ENCODE data around the gene NECAB3. TPM values are rescaled to one million over a fixed set of nuclear protein-coding genes. Genes with fewer than 3 reads are reported as not detected.

NECAB3 gene
- total RNA-seq, 1 donor from 2014 or later: 27.0 TPM

DNA sequence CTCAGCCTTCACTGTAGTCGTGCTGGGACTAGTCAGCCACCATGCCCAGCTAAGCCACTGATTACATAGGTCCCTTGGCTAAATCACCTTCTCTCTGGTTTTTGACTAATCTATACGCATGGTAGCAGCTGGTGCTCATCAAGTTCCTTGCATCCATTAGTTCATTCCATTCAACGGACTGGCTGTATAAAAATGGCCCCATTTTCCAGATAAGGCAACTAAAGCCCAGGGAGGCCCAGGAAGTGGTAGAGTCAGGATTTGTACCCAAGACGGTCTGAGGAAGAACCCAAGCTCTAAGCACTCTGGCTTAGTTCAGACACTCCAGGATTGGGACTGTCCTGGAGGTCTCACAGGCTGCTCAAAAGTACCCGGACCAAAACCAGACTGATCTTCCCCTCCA lies 7.1 kb upstream of the NECAB3 start:
- H3K27ac Mint-ChIP-seq: peak overlapping the region; percentile 71
- peaks cover 61% of the 10 kb centered on the region for H3K4me1 Mint-ChIP-seq (ENCODE audit: low read depth)

DNA sequence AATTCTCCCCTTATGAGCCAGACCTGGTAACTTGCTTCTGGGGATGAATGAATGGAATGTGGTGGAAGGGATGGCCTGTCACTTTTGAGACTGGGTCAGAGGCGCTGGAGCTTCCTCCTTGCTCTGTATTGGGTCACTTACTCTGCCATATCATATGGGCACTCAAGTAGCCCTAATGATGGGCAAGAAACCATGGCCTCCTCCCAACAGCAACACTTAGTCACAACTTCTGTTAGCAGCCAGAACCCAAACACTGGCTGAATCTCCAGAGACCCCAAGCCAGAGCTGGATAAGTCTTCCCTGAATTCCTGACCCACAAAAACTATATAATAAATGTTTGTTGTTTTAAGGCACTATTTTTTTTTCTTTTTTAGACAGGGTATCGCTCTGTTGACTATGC lies 6.5 kb upstream of the NECAB3 start:
- Mint-ChIP-seq H3K4me1 (ENCODE audit: low read depth) (peaks cover 61% of the 10 kb centered on the region), H3K9me3 (no peaks in the 10 kb centered on the region), H3K27me3 (ENCODE audit: low read depth) (no peaks in the 10 kb centered on the region), H3K4me3 (ENCODE audit: low read depth) (peak overlapping the region; percentile 13), H3K36me3 (ENCODE audit: low read depth) (peaks cover 69% of the 10 kb centered on the region), H3K27ac (peak overlapping the region; percentile 49)
- DNase-seq (ENCODE audit: low spot score): no peak
- intact Hi-C loops (cut with micrococcal nuclease): loop anchor here (10.0 kb wide), 1 partner anchor 314 kb away; the partner anchor contains the start of gene RALY

More for the DNA sequence above, 7.1 kb upstream of the NECAB3 start:
- Mint-ChIP-seq H3K4me3 (ENCODE audit: low read depth) (no peak overlapping the region), H3K27me3 (ENCODE audit: low read depth) (no peaks in the 10 kb centered on the region), H3K9me3 (no peaks in the 10 kb centered on the region), H3K36me3 (ENCODE audit: low read depth) (peaks cover 64% of the 10 kb centered on the region)
- DNase-seq (ENCODE audit: low spot score): no peak
- intact Hi-C loops (cut with micrococcal nuclease): loop anchor here (10.0 kb wide), 1 partner anchor 314 kb away; the partner anchor contains the start of gene RALY

DNA sequence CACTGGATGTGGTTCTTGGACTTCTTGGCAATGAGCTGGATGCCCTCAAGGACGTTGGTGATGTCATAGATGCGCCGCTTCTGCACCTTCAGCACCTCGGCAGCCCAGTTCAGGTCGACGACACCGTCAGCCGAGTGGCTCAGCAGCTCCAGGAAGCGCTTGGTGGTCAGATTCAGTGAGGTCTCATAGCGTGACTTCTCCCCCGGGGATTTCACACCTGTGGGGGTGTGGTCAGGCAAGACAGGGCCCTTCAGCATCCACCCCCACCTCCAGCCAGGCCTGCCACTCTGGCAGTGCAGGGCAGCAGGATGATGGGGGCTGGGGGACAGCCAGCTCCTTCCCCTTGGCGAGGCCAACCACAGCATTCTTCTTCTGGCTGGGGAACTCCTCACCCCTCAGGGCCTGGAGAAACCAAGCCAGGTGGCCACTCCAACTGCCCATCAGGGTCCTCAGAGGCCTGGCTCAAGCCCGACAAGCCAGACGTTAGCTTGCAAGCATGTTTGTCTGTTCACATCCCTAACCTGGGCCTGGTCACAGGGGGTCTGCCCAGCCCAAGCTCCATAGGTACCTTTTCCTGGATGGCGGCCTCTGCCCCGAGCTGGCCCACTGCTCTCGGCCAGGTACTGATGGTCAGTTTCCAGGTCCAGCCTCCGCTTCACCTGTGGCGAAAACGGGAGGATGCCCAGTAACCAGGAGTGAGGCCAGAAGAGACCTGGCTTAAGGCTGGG lies 5.7 kb upstream of the NECAB3 start:
- H3K4me3 Mint-ChIP-seq (ENCODE audit: low read depth): no peak overlapping the region
- no peaks in the 10 kb centered on the region for H3K9me3 Mint-ChIP-seq
- no peaks in the 10 kb centered on the region for H3K27me3 Mint-ChIP-seq (ENCODE audit: low read depth)
- no peak for DNase-seq (ENCODE audit: low spot score)
- peaks cover 60% of the 10 kb centered on the region for H3K4me1 Mint-ChIP-seq (ENCODE audit: low read depth)
- peak overlapping the region; percentile 72 for H3K27ac Mint-ChIP-seq
- intact Hi-C loops (cut with micrococcal nuclease): loop anchor here (10.0 kb wide), 1 partner anchor 315 kb away; the partner anchor contains the start of gene RALY
- H3K36me3 Mint-ChIP-seq (ENCODE audit: low read depth): peaks cover 74% of the 10 kb centered on the region

DNA sequence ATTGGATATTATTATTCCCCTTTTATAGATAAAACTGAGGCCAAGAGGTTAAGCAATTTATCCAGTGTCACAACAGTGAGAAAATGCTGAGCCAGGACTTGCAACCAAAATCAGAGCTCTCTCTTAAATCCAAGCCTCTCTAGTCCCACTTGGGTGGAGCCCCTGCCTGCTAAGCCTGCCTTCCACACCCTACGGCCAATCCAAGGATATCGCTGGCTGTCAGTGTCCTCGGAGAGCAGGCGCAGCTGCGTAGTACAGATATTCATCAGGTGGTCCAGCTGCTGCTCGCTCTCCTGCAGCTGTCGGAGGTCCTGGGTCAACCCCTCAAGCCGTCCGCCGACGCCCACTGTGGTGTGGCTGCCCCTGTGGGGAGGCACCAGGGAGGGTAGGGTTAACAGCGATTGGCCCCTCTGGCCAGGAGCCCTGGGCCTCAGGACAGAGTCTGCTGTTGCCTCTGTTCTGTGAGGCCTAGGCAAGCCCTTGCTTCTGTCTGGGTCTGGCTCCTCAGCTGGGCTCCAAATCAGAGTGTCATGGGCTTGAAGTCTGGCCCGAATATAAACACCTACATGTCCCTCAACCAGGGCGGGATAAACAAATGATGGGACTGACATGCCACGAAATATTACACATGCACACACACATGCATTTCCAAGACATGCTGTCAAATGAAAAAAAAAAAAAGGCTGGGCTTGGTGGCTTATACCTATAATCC lies 3.9 kb upstream of the NECAB3 start:
- peaks cover 57% of the 10 kb centered on the region for H3K4me1 Mint-ChIP-seq (ENCODE audit: low read depth)
- H3K27ac Mint-ChIP-seq: peak overlapping the region; percentile 65
- peak overlapping the region; percentile 7 for H3K4me3 Mint-ChIP-seq (ENCODE audit: low read depth)
- intact Hi-C loops (cut with micrococcal nuclease): no loop called here
- no peaks in the 10 kb centered on the region for H3K9me3 Mint-ChIP-seq
- no peaks in the 10 kb centered on the region for H3K27me3 Mint-ChIP-seq (ENCODE audit: low read depth)
- no peak for DNase-seq (ENCODE audit: low spot score)
- peaks cover 64% of the 10 kb centered on the region for H3K36me3 Mint-ChIP-seq (ENCODE audit: low read depth)

DNA sequence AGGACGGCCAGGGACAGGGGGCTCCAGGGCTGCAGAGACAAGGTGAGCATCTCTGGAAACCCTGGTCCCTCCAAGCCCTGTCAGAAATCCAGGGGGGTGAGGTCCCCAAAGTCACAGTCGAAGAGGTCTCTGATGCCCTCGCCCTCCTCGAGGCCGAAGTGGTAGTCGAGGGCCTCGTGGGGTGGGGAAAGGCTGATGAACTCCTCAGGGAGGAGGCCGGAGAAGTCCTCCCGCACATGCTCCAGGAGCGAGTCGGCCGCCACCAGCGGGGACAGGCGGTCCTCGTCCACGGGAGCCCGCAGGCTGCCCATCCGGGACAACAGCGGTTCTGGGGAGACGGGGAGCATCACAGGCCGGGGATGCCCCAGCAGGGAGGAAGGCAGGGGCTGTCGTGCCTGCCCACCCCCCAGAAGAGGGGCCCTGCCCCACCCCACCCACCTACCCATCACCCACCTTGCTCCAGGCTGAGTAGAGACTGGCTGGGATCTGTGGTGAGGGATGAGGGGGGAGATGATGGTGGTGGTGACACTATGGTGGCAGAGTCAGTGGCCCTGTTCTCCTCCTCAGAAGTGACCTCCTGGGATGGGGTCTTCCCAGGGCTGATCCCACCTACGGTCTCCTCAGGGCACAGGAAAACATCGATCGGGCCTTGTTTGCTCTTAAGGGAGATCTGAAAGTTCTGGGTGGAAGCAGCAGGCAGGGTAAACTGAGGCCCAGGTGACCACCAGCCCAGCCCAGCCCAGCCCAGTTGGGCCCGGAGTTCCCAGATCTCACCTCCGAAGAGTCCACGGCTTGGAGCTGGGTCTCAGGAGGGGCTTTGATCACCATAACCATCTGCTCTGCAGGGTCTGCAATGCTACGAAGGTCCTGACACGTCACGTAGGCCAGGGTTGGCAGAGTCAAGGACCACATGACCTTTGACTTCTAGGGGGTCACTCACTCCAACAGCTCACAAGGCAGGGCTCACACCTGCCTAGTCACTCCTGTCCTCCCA lies 2.7 kb upstream of the NECAB3 start:
- no peak for DNase-seq (ENCODE audit: low spot score)
- no peak overlapping the region for H3K4me3 Mint-ChIP-seq (ENCODE audit: low read depth)
- no peaks in the 10 kb centered on the region for H3K9me3 Mint-ChIP-seq
- peaks cover 57% of the 10 kb centered on the region for H3K36me3 Mint-ChIP-seq (ENCODE audit: low read depth)
- no peaks in the 10 kb centered on the region for H3K27me3 Mint-ChIP-seq (ENCODE audit: low read depth)
- no peak overlapping the region for H3K27ac Mint-ChIP-seq
- intact Hi-C loops (cut with micrococcal nuclease): no loop called here
- H3K4me1 Mint-ChIP-seq (ENCODE audit: low read depth): peaks cover 52% of the 10 kb centered on the region

DNA sequence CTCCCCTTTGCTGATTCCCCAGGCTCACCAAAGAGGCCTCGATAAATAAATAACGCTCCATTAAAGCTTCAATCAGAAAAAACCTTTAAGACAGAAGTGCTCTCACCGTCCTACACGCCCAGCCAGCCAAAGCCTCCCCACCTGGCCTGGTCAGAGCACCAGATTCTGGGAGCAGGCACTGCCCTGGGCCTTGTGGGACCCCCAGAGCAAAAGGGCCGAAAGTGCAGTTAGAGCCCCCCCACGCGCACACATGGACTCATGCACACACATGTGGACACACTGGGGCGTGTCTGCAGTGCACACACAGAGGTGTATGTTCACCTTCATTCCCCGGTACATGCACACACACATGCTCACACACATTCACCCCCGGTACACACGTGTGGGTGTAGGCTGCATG lies 1.9 kb upstream of the NECAB3 start:
- Mint-ChIP-seq H3K27me3 (ENCODE audit: low read depth) (no peaks in the 10 kb centered on the region), H3K36me3 (ENCODE audit: low read depth) (peaks cover 49% of the 10 kb centered on the region), H3K4me1 (ENCODE audit: low read depth) (peaks cover 45% of the 10 kb centered on the region), H3K27ac (no peak overlapping the region), H3K4me3 (ENCODE audit: low read depth) (no peak overlapping the region), H3K9me3 (no peaks in the 10 kb centered on the region)
- DNase-seq (ENCODE audit: low spot score): no peak
- intact Hi-C loops (cut with micrococcal nuclease): no loop called here

DNA sequence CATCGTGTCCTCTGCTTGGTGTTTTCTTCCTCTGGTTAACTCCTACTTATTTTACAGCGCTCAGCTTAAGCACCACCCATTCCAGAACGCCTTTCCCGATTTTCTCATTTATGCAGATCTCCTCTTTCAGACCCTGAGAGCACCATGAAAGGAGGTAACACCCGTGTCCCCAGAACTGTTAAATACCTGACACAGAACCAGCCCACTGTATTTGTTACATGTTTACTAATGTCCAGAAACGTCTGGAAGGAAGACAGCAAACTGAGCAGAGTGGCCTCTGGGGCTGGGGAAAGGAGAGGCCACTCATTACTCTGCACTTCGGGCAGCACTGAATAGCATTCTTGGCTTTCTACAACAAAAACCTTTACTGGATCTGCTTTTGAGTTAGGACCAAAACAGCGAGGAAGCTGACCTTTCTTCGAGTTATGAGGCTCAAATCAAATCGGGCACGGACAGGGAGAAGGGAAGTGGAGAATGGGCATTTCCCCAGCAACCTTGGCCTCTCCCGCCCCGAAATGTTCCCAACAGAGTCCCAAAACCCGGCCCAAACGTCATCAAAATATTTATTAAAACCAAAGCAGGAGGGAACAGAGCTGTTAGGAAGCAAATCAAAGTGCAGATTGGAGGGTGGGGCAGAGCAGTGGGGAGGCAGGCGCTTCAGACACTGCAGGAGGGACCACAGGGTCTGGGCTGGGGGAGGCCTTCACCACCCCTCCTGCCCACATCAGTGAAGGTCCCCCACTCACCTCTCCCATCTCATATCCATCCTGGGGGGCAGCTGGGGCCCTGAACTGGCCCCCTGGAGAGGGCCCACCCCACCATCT lies 1.1 kb upstream of the NECAB3 start:
- Mint-ChIP-seq H3K27me3 (ENCODE audit: low read depth) (no peaks in the 10 kb centered on the region), H3K36me3 (ENCODE audit: low read depth) (peaks cover 43% of the 10 kb centered on the region), H3K27ac (peak overlapping the region; percentile 53), H3K4me3 (ENCODE audit: low read depth) (peak overlapping the region; percentile 73), H3K9me3 (no peaks in the 10 kb centered on the region), H3K4me1 (ENCODE audit: low read depth) (peaks cover 37% of the 10 kb centered on the region)
- intact Hi-C loops (cut with micrococcal nuclease): no loop called here
- no peak for DNase-seq (ENCODE audit: low spot score)

DNA sequence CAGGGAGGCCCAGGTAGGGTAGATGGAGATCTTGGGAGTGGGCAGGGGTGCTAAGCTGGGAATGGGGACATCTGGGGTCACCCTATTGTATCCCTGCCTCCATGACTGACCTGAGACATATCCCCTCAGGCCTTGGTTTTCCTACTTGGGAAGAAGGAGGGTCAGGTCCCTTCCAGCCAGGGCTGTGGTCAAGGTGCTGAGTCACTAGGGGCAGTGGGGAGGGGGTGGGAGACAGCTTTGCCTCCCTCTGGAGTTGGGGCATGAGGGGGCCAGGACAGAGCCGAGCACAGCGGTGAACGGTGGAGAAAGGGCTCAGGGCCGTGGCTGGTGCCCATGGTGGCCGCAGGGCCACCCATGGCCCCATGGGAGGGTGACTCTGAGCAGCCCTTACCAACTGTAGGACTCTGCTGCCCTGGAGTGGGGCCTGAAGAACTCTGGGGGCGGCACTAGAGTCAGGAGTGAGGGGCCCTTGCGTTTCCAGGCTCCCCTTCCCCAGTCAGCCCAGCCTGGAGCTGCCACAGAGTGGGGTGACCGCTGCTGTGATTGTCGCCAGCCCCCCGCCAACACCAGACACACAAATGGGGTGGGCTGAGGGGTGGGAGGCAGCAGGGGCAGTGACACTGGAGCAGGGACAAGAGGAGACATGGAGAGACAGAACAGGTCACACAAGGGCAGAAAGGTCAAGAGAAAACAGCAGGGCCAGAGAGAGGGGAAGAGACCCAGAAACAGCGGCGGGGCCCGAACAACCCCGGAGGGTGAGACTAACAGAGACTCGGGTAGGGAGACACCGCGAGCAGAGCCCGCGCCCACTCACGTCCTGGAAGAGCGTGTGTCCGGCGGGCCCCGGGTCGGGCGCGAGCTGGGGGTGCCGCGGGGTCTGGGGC lies 576 bp downstream of the NECAB3 start:
- Mint-ChIP-seq H3K27ac (peak overlapping the region; percentile 75), H3K4me3 (ENCODE audit: low read depth) (peak overlapping the region; percentile 85), H3K36me3 (ENCODE audit: low read depth) (peaks cover 38% of the 10 kb centered on the region), H3K9me3 (no peaks in the 10 kb centered on the region), H3K4me1 (ENCODE audit: low read depth) (peaks cover 22% of the 10 kb centered on the region), H3K27me3 (ENCODE audit: low read depth) (no peaks in the 10 kb centered on the region)
- DNase-seq (ENCODE audit: low spot score): no peak
- intact Hi-C loops (cut with micrococcal nuclease): no loop called here

DNA sequence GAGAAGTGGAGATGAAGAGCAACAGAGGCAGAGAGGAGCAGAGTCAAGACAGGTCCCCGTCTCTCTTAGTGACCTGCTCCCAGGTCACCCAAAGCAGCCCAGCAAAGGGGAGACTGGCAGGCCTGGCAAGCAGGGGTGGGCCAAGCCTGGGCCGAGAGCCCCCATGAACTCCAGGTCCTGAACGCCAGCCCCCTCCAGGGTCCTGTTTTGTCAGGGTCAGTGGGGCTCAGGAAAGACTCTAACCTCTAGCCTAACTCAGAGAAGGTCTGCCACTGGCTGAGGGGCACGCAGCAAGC lies 1.2 kb downstream of the NECAB3 start:
- Mint-ChIP-seq H3K9me3 (no peaks in the 10 kb centered on the region), H3K36me3 (ENCODE audit: low read depth) (peaks cover 33% of the 10 kb centered on the region), H3K4me3 (ENCODE audit: low read depth) (peak overlapping the region; percentile 85), H3K27me3 (ENCODE audit: low read depth) (no peaks in the 10 kb centered on the region), H3K27ac (peak overlapping the region; percentile 82), H3K4me1 (ENCODE audit: low read depth) (peaks cover 17% of the 10 kb centered on the region)
- intact Hi-C loops (cut with micrococcal nuclease): no loop called here
- no peak for DNase-seq (ENCODE audit: low spot score)

DNA sequence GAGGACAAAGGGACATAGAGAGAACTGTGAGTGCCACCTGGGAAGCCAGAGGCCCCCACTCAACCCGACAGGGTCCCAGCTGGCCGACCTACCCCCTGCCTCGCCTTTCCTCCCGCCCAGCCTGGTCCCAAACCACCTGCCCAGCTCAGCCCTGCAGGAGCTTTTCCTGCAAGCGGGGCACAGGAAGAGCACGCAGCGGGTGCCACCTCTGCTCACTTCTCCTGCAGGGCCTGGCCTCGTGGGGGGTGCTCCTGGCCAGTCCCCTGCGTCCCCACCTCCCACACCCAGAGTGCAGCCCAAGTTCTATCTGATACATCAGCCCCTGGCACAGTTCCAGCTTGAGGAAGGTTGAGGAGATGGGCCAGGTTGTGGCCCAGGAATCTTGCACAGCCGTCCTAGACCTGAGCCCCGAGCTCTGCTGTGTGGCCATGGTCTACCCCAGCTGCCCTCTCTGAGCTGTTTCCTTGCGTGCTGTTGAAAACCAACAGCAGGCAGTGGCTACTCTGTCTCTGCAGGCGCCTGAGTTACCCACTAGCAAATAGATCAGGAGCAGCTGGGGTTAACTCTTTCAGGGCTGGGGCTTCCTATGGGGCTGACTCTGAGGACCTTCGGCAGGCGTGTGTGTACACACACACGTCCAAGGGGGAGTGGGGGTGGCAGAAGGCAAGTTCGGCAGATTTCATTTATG lies 1.7 kb downstream of the NECAB3 start:
- DNase-seq (ENCODE audit: low spot score): no peak
- Mint-ChIP-seq H3K27ac (peak overlapping the region; percentile 82), H3K4me1 (ENCODE audit: low read depth) (peaks cover 16% of the 10 kb centered on the region), H3K9me3 (no peaks in the 10 kb centered on the region), H3K4me3 (ENCODE audit: low read depth) (peak overlapping the region; percentile 85), H3K27me3 (ENCODE audit: low read depth) (no peaks in the 10 kb centered on the region), H3K36me3 (ENCODE audit: low read depth) (peaks cover 29% of the 10 kb centered on the region)
- intact Hi-C loops (cut with micrococcal nuclease): no loop called here

All from activated T-helper 2 cell treated with anti-CD3 and anti-CD28 coated beads, Interferon-gamma antibody, Interleukin-2, Interleukin-4, amounts not matched to agents 10 μg/mL and 5 μg/mL and 100 μg/mL, durations not matched to agents 14 hours and 24 hours and 36 hours (primary cell).